ENCODE data around the gene NUDT3.
"Not testable (repeated sequence)": the region's sequence is repeated elsewhere in the genome, so short reads cannot be mapped to it uniquely, and the experiment has no call there.

NUDT3 gene

GRCh38 chr6:34248198-34248726 is 144.2 kb downstream of the NUDT3 start:
- DNase-seq, result no peak

DNA sequence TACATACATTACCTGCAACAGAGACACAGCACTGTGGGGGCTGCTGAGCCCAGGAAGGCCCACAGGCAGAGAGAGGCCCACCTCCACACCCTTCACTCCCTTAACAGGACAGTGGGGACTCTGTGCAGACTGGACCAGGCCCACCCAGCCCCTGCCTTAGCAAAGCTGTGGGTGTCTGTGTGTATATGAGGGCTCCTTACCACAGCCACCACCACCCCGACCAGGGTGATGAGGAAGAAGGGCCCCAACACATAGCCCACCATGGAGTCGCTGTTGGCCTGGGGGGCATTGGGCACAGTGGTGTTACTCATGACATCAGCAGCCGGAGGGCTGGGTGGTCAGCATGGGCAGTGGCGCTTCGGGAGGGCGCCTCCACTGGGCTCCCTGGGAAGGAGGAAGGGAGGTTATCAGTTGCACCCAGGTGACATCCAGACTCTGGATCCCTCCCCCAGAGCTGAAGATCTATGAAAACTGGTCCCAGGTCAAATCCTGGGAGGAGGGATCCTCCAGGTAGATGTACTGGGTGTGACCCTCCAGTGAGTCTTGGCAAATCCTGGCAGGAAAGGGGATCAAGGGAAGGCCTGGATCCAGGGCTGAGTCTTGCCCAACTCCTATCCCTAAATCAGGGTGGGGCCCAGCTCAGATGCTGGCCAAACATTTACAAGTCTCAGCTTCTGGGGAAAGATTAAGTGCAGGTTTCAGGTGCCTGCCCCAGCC is 144.8 kb downstream of the NUDT3 start:
- no peak for DNase-seq

- DNase-seq, result no peak
These were observed 145.7 kb downstream of the NUDT3 start for GRCh38 chr6:34246563-34247391.

DNA sequence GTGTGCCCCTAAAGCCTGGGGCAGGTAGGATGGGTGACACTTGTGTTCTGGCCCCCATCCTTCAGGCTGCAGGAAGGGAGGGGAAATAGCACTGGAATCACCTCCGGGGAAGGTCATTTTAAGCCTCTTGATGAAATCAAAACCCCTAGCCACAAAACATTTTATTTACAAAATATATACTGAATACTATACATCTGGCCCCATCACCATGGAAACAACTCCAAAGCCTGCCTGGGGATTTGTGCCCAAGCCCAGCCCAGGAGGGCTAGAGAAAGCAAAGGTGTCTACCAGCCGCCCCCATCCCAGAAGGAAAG is 146.3 kb downstream of the NUDT3 start:
- DNase-seq, result no peak

DNA sequence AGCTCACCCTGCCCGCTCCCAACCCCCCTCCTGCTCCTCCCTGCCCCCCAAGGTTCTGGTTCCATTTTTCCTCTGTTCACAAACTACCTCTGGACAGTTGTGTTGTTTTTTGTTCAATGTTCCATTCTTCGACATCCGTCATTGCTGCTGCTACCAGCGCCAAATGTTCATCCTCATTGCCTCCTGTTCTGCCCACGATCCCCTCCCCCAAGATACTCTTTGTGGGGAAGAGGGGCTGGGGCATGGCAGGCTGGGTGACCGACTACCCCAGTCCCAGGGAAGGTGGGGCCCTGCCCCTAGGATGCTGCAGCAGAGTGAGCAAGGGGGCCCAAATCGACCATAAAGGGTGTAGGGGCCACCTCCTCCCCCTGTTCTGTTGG is 146.7 kb downstream of the NUDT3 start:
- not testable (repeated sequence) for DNase-seq

- not testable (repeated sequence) for DNase-seq
These were observed 147.3 kb downstream of the NUDT3 start for GRCh38 chr6:34245032-34245760.

GRCh38 chr6:34243901-34244884 is 148.3 kb downstream of the NUDT3 start:
- DNase-seq, result no peak

DNA sequence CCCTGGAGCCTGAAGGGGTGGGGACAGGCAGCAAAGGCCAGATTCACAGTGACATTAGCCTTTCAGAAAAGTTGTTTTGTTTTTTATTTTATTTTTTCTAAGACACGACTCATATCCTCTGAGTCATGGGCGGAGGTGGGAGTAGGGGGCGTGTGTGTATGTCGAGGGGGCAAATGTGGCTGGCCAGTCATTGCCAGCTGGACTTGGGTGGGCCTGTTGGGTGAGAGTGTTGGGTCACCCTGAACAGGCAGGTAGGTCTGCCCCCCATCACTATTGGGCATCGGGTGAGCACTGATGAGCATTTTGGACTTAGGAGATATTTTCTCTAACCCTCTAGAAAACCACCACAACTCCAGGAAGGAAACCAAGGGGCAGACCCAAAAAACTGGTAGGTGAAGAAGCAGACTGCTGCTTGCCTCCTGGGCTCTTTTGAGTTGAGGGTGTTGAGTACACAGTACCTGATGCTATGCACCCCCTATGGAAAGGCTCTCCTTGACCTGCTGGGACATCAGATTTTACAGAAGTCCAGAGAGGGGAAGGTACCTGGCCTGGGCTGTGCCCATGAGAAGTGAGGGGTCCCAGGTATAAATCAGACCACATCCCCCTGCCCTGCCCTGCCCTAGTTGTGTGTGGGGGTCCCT is 149.2 kb downstream of the NUDT3 start:
- DNase-seq, result no peak

GRCh38 chr6:34242252-34243130 is 150.0 kb downstream of the NUDT3 start:
- no peak for DNase-seq

GRCh38 chr6:34241351-34242215 is 150.9 kb downstream of the NUDT3 start:
- DNase-seq, result no peak

- no peak for DNase-seq
These were observed 151.9 kb downstream of the NUDT3 start for GRCh38 chr6:34240329-34241248.

GRCh38 chr6:34239893-34240292 is 152.6 kb downstream of the NUDT3 start:
- DNase-seq, result no peak

DNA sequence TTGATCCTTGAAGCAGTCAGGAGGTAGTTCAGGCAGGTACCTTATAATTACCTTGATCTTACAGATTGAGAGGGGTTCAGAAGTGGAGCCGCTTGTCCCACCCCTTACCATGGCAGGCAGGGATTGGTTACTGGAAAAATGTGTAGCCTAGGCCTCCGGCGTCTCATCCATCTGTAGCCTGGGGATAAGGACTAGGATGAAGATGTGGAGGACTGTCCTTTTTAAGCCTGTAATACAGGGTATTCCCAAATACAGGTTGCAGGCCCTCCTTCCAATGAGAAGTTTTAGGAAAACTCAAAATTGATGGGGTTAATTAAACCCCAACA is 153.0 kb downstream of the NUDT3 start:
- no peak for DNase-seq

DNA sequence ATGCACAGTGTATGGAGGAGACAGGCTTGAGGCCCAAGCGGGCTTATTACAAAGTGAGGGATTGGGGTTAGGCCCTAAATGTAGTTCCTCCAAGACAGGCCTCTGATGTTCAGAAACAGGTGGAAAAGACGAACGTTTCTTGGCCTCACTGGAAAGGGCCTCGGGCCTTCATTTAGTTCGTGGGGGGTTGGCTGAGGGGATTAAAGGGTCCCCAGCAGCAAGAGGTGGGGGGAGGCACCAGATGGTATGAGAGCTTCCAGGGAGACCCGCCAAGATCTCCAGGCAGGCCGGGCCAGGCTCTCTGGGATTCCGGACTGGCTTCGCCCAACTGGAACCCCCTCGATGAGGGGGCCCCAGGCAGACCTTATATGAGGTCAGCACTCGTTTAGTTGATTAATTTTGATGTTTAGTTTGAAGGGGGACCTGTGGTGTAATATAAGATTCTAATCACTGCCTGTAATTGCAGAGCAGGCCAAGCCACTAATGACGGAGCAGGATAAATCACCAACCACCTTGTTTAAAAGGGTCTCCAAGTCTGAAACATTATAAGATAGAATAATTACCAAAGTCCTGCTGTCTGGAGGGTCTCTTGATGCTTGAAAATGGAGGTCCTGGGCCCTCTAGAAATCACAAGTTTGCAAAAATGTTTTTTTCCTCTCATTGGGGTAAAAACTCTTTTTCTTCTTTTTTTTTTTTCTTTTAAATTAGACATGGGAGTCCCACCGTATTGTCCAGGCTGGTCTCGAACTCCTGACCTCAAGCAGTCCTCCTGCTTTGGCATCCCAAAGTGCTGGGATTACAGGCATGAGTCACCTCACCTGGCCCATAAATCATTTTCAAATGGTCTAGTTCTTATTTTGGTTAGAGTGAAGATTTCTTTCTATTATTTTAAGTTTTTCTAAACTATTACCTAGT is 153.6 kb downstream of the NUDT3 start:
- no peak for DNase-seq

- no peak for DNase-seq
These were observed 154.5 kb downstream of the NUDT3 start for GRCh38 chr6:34237722-34238584.

DNA sequence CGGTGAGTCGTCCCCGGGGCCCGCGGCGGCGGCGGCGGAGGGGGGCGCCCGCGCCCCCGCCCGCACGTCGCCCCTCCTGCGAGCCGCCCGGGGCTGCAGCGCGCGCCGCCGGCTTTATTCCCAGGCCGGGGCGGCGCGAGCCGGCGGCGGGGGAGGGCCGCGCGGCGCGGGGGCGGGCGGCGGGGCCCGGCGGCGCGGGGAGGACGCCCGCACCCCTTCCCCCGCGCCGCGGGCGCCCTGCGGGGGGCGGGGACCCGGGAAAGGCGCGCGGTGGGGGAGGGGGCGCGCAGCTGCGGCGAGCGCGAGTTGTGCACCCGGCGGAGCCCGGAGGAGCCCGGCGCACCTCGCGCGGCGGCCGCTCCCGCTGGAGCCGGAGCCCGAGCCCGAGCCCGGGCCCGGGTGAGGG is 155.2 kb downstream of the NUDT3 start:
- no peak for DNase-seq

Data from NCI-H748 treated with DMSO at 0.1 percent for 48 hours (cell line).